ENCODE results near the gene ERC1.

GRCh38 chr12:1130164-1130563 is 139.1 kb downstream of the ERC1 start:
- TF ChIP-seq CTCF (IDR thresholded peaks at IDR 0.05; ENCODE audit: poor library complexity, severe bottlenecking) = no peak
- TF ChIP-seq EZH2 (IDR thresholded peaks at IDR 0.05; ENCODE audit: borderline replicate concordance, insufficient read depth, low read length, poor library complexity, severe bottlenecking) = no peak

All from neural cell (in vitro differentiated cells).